ENCODE data around the gene SLC47A2.
"Not testable (repeated sequence)": the region's sequence is repeated elsewhere in the genome, so short reads cannot be mapped to it uniquely, and the experiment has no call there.

Gene SLC47A2

GRCh38 chr17:19706791-19707727 lies 9.3 kb downstream of the SLC47A2 start:
- DNase-seq, result peak; percentile 90

GRCh38 chr17:19705771-19706770 lies 10.3 kb downstream of the SLC47A2 start:
- peak; percentile 52 for DNase-seq

- DNase-seq, result no peak
Measured at GRCh38 chr17:19705201-19705600, 11.2 kb downstream of the SLC47A2 start.

GRCh38 chr17:19703828-19704613 lies 12.4 kb downstream of the SLC47A2 start:
- DNase-seq, result no peak

- no peak for DNase-seq
Measured at GRCh38 chr17:19703106-19703827, 13.1 kb downstream of the SLC47A2 start.

GRCh38 chr17:19702217-19702641 lies 14.2 kb downstream of the SLC47A2 start:
- DNase-seq, result no peak

GRCh38 chr17:19686400-19687090 lies 29.8 kb downstream of the SLC47A2 start:
- no peak for DNase-seq

- not testable (repeated sequence) for DNase-seq
Measured at GRCh38 chr17:19684909-19685580, 31.3 kb downstream of the SLC47A2 start.

- no peak for DNase-seq
Measured at GRCh38 chr17:19683117-19683516, 33.3 kb downstream of the SLC47A2 start.

- DNase-seq, result no peak
Measured at GRCh38 chr17:19678581-19679453, 37.6 kb downstream of the SLC47A2 start.

- no peak for DNase-seq
Measured at GRCh38 chr17:19677736-19678379, 38.5 kb downstream of the SLC47A2 start.

GRCh38 chr17:19676896-19677295 lies 39.5 kb downstream of the SLC47A2 start:
- DNase-seq, result no peak

GRCh38 chr17:19673623-19674022 lies 42.8 kb downstream of the SLC47A2 start:
- no peak for DNase-seq

GRCh38 chr17:19672009-19672750 lies 44.2 kb downstream of the SLC47A2 start:
- no peak for DNase-seq

GRCh38 chr17:19671433-19671832 lies 45.0 kb downstream of the SLC47A2 start:
- no peak for DNase-seq

- no peak for DNase-seq
Measured at GRCh38 chr17:19670908-19671307, 45.5 kb downstream of the SLC47A2 start.

- not testable (repeated sequence) for DNase-seq
Measured at GRCh38 chr17:19669680-19670079, 46.7 kb downstream of the SLC47A2 start.

GRCh38 chr17:19664821-19665181 lies 51.6 kb downstream of the SLC47A2 start:
- DNase-seq, result no peak
